Liver (tissue), 9 donors: ENCODE measurements around the gene SDHB. TPM values are rescaled to one million over a fixed set of nuclear protein-coding genes. Genes with fewer than 3 reads are reported as not detected.

Experiments used
- DNase-seq: peaks from one replicate; pipeline ENCODE4 v3.0.0-alpha.2; 2017; ENCODE audit warnings: low spot score
- H3K27ac ChIP-seq, 2 donors: one replicate each; pipeline ENCODE4 v1.7.0; 2013; ENCODE audit warnings: inconsistent platforms in 2 of 2, low read length in 2 of 2, control low read depth in 1 of 2, low read depth in 1 of 2, mild to moderate bottlenecking in 1 of 2
- H3K27me3 ChIP-seq, 4 donors: one replicate each; pipeline versions ENCODE4 v1.6.1 to v1.7.0; 2013; ENCODE audit warnings: low read length in 3 of 4, inconsistent platforms in 1 of 4, mild to moderate bottlenecking in 1 of 4, moderate library complexity in 1 of 4; ENCODE audit not compliant: control insufficient read depth in 4 of 4, insufficient read depth in 4 of 4
- H3K36me3 ChIP-seq, 4 donors: one replicate each; pipeline versions ENCODE4 v1.6.1 to v1.7.0; 2013; ENCODE audit warnings: low read length in 3 of 4, mild to moderate bottlenecking in 3 of 4, low read depth in 1 of 4, moderate library complexity in 1 of 4; ENCODE audit not compliant: control insufficient read depth in 4 of 4, insufficient read depth in 3 of 4
- H3K4me1 ChIP-seq, 4 donors: one replicate each; pipeline versions ENCODE4 v1.6.1 to v1.7.0; 2013; ENCODE audit warnings: low read length in 3 of 4, mild to moderate bottlenecking in 3 of 4, moderate library complexity in 1 of 4; ENCODE audit not compliant: control insufficient read depth in 4 of 4, insufficient read depth in 4 of 4
- H3K4me3 ChIP-seq, 3 donors: one replicate each; pipeline versions ENCODE4 v1.6.1 to v1.7.0; 2013; ENCODE audit warnings: low read length in 3 of 3, control low read depth in 1 of 3, low read depth in 1 of 3, mild to moderate bottlenecking in 1 of 3
- H3K9ac ChIP-seq, 2 donors: one replicate each; pipeline ENCODE4 v1.7.0; 2013; ENCODE audit warnings: low read length in 2 of 2, mild to moderate bottlenecking in 2 of 2, moderate library complexity in 2 of 2, control low read depth in 1 of 2, low read depth in 1 of 2
- H3K9me3 ChIP-seq, 4 donors: one replicate each; pipeline versions ENCODE4 v1.6.1 to v1.7.0; 2013; ENCODE audit warnings: low read length in 3 of 4; ENCODE audit not compliant: control insufficient read depth in 4 of 4
- ATF3 ChIP-seq: IDR thresholded peaks from 2 replicates; pipeline ENCODE4 v1.6.1; 2016; ENCODE audit warnings: antibody characterized with exemption
- CTCF ChIP-seq: fragments of 150-350 bp; IDR thresholded peaks from 2 replicates; pipeline ENCODE4 v1.5.1; 2017; ENCODE audit warnings: improper control_type of control experiment, low read depth, low read length; ENCODE audit not compliant: missing input control
- EGR1 ChIP-seq, 2 donors: IDR thresholded peaks; 2 replicates each; pipeline ENCODE4 v1.6.1; 2016 to 2018; ENCODE audit warnings: antibody characterized with exemption in 2 of 2, low read depth in 2 of 2
- FOXA1 ChIP-seq: IDR thresholded peaks from 2 replicates; pipeline ENCODE4 v1.6.1; 2016; ENCODE audit warnings: antibody characterized with exemption
- FOXA2 ChIP-seq: IDR thresholded peaks from 2 replicates; pipeline ENCODE4 v1.6.1; 2016; ENCODE audit warnings: antibody characterized with exemption
- GABPA ChIP-seq, 2 donors: IDR thresholded peaks in 1 of 2; conservative IDR thresholded peaks in 1 of 2; 2 replicates each; pipeline ENCODE4 v1.6.1; 2016; ENCODE audit warnings: antibody characterized with exemption in 2 of 2, mild to moderate bottlenecking in 1 of 2, moderate library complexity in 1 of 2
- HNF4A ChIP-seq, 2 donors: conservative IDR thresholded peaks; 2 replicates each; pipeline ENCODE4 v1.6.1; 2016; ENCODE audit warnings: antibody characterized with exemption in 2 of 2, mild to moderate bottlenecking in 2 of 2
- HNF4G ChIP-seq: IDR thresholded peaks from 2 replicates; pipeline ENCODE4 v1.6.1; 2016; ENCODE audit warnings: antibody characterized with exemption
- JUND ChIP-seq, 2 donors: IDR thresholded peaks; 2 replicates each; pipeline ENCODE4 v1.6.1; 2016; ENCODE audit warnings: antibody characterized with exemption in 2 of 2
- NR2F2 ChIP-seq: IDR thresholded peaks from 2 replicates; pipeline ENCODE4 v1.6.1; 2016; ENCODE audit warnings: antibody characterized with exemption
- RXRA ChIP-seq, 2 donors: IDR thresholded peaks; 2 replicates each; pipeline ENCODE4 v1.6.1; 2017 to 2018; ENCODE audit warnings: antibody characterized with exemption in 2 of 2, mild to moderate bottlenecking in 1 of 2
- SP1 ChIP-seq: IDR thresholded peaks from 2 replicates; pipeline ENCODE4 v1.6.1; 2018; ENCODE audit warnings: antibody characterized with exemption, mild to moderate bottlenecking
- TAF1 ChIP-seq: conservative IDR thresholded peaks from 2 replicates; pipeline ENCODE4 v1.6.1; 2016; ENCODE audit warnings: antibody characterized with exemption, mild to moderate bottlenecking
- YY1 ChIP-seq: IDR thresholded peaks from 2 replicates; pipeline ENCODE4 v1.6.1; 2016; ENCODE audit warnings: antibody characterized with exemption, mild to moderate bottlenecking
- ZBTB33 ChIP-seq: IDR thresholded peaks from 2 replicates; pipeline ENCODE4 v1.6.1; 2016; ENCODE audit warnings: antibody characterized with exemption
- WGBS: extraction: QIAGEN DNeasy Blood & Tissue Kit; methylation state at CpG from one replicate; pipeline ENCODE4 v1.1.7; 2013; 5-methylcytosine and 5-hydroxymethylcytosine counted together
- polyA plus RNA-seq, 2 donors: library from polyadenylated mRNA; stranded (reverse) in 1 of 2; unstranded in 1 of 2; fragments of 200-250 nt in 1 of 2; fragments of >200 nt in 1 of 2; fragmentation: Nextera tagmentation in 1 of 2; extraction: Ambion mirVana in 1 of 2; gene quantifications; one replicate each; pipeline versions ENCODE4 v1.2.1 to v1.2.3, GENCODE V29; 2013 to 2015
- total RNA-seq, 2 donors: library from RNA; depleted of rRNA; stranded (reverse); fragments of >200 nt; gene quantifications; one replicate each; pipeline ENCODE4 v1.2.3, GENCODE V29; 2014
- TF ChIP-seq, protein P1 (sequence below): IDR thresholded peaks from 2 replicates; pipeline ENCODE4 v1.6.1; 2016; ENCODE audit warnings: antibody characterized with exemption, mild to moderate bottlenecking
- donor health status: healthy.
- donor health status: healthy.
- donor health status: healthy.
- donor health status: healthy.
- donor health status: healthy.

Gene SDHB
- total and polyA plus RNA-seq, 4 donors = 73.9 to 279 (median 172) TPM

- DNase-seq = no peak
- WGBS = 3% methylated on average over 12 of the region's 12 CpGs
- no peaks in the 10 kb centered on the region for H3K9me3 ChIP-seq
- H3K4me1 ChIP-seq = peaks cover 4 to 23% (median 19%) of the 10 kb centered on the region in 4 donors
- no peaks in the 10 kb centered on the region for H3K27me3 ChIP-seq
- TF ChIP-seq HNF4G = no peak
- no peak for TF ChIP-seq ZBTB33
- TF ChIP-seq FOXA1 = no peak
- TF ChIP-seq RXRA (IDR thresholded peaks at IDR 0.05) = no peak
- no peak for TF ChIP-seq CTCF
- TF ChIP-seq, protein P1, sequence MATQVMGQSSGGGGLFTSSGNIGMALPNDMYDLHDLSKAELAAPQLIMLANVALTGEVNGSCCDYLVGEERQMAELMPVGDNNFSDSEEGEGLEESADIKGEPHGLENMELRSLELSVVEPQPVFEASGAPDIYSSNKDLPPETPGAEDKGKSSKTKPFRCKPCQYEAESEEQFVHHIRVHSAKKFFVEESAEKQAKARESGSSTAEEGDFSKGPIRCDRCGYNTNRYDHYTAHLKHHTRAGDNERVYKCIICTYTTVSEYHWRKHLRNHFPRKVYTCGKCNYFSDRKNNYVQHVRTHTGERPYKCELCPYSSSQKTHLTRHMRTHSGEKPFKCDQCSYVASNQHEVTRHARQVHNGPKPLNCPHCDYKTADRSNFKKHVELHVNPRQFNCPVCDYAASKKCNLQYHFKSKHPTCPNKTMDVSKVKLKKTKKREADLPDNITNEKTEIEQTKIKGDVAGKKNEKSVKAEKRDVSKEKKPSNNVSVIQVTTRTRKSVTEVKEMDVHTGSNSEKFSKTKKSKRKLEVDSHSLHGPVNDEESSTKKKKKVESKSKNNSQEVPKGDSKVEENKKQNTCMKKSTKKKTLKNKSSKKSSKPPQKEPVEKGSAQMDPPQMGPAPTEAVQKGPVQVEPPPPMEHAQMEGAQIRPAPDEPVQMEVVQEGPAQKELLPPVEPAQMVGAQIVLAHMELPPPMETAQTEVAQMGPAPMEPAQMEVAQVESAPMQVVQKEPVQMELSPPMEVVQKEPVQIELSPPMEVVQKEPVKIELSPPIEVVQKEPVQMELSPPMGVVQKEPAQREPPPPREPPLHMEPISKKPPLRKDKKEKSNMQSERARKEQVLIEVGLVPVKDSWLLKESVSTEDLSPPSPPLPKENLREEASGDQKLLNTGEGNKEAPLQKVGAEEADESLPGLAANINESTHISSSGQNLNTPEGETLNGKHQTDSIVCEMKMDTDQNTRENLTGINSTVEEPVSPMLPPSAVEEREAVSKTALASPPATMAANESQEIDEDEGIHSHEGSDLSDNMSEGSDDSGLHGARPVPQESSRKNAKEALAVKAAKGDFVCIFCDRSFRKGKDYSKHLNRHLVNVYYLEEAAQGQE = no peak
- peak overlapping the region; percentile 90 to 93 for H3K27ac ChIP-seq
- peak overlapping the region; percentile 90 to 94 for H3K9ac ChIP-seq
- peak overlapping the region; percentile 79 to 99 (median 97) for H3K4me3 ChIP-seq
- H3K36me3 ChIP-seq = peaks cover 0 to 5% (median 1%) of the 10 kb centered on the region in 4 donors
Measured at GRCh38 chr1:17053086-17053684, 647 bp downstream of the SDHB start.

GRCh38 chr1:17052641-17053040 is 1.2 kb downstream of the SDHB start:
- Histone ChIP-seq H3K4me1 (peaks cover 4 to 27% (median 24%) of the 10 kb centered on the region in 4 donors), H3K4me3 (peak overlapping the region; percentile 23 to 99 (median 79)), H3K36me3 (peaks cover 0 to 5% (median 1%) of the 10 kb centered on the region in 4 donors), H3K9me3 (no peaks in the 10 kb centered on the region), H3K27me3 (no peaks in the 10 kb centered on the region), H3K27ac (peak overlapping the region; percentile 90 to 93), H3K9ac (peak overlapping the region; percentile 25 to 70)
- DNase-seq = no peak
- TF ChIP-seq JUND (IDR thresholded peaks at IDR 0.05) = no peak
- TF ChIP-seq FOXA1 = no peak
- TF ChIP-seq YY1 = no peak
- TF ChIP-seq RXRA (IDR thresholded peaks at IDR 0.05) = no peak
- no peak for TF ChIP-seq CTCF
- TF ChIP-seq SP1 = no peak
- TF ChIP-seq EGR1 (IDR thresholded peaks at IDR 0.05; ENCODE audit: low read depth in 2 of 2) = no peak
- no peak for TF ChIP-seq HNF4G
- TF ChIP-seq ZBTB33 = no peak
- no peak for TF ChIP-seq NR2F2
- no peak for TF ChIP-seq HNF4A (conservative IDR thresholded peaks at IDR 0.05)
- no peak for TF ChIP-seq GABPA (IDR thresholded peaks at IDR 0.05 in 1 of 2, conservative IDR thresholded peaks at IDR 0.05 in 1 of 2)
- no peak for TF ChIP-seq ATF3
- TF ChIP-seq FOXA2 = no peak
- TF ChIP-seq TAF1 = no peak
